Pancreas (tissue), 10 donors: ENCODE results near the gene PTGFRN. TPM values are rescaled to one million over a fixed set of nuclear protein-coding genes. Genes with fewer than 3 reads are reported as not detected.

ENCODE experiments used
- ATAC-seq, 4 donors: fragments of 200-7000 bp; cut with Tn5 transposase; one replicate each; pipeline versions ENCODE4 v1.8.0 to v1.9.1; 2020; ENCODE audit warnings: mild to moderate bottlenecking in 4 of 4, moderate library complexity in 4 of 4
- DNase-seq, 6 donors: peaks; one replicate each; pipeline ENCODE4 v3.0.0-alpha.2; 2020
- FAIRE-seq: peaks from 2 replicates; lab custom pipeline; 2012; peaks lifted over from hg19 to GRCh38; lab: Jason Lieb, UNC
- H3K27ac ChIP-seq, 4 donors: fragments of 200-600 bp; sonication (generic); 1 replicate in 3 of 4; 2 replicates in 1 of 4; pipeline versions ENCODE4 v1.5.0 to v1.8.0; 2020
- H3K27me3 ChIP-seq, 4 donors: fragments of 200-600 bp; one replicate each; pipeline ENCODE4 v1.8.0; 2021
- H3K36me3 ChIP-seq, 3 donors: fragments of 200-600 bp; sonication (generic) in 1 of 3; one replicate each; pipeline versions ENCODE4 v1.5.0 to v1.8.0; 2020 to 2021
- H3K4me1 ChIP-seq, 3 donors: fragments of 200-600 bp; one replicate each; pipeline ENCODE4 v1.8.0; 2021
- H3K4me3 ChIP-seq, 4 donors: fragments of 200-600 bp; sonication (generic) in 2 of 4; one replicate each; pipeline versions ENCODE4 v1.5.0 to v1.8.0; 2020 to 2021
- H3K9me3 ChIP-seq, 4 donors: fragments of 200-600 bp; one replicate each; pipeline ENCODE4 v1.8.0; 2021
- WGBS, 2 donors: extraction: QIAGEN DNeasy Blood & Tissue Kit; methylation state at CpG; one replicate each; pipeline ENCODE4 v1.1.7; 2013; 5-methylcytosine and 5-hydroxymethylcytosine counted together
- intact Hi-C, 3 donors: fragments of 100-400 bp; cut with DNase I; formaldehyde crosslinking; loops; one replicate each; pipeline versions ENCODE4 v1.11.1 to v1.14.2; 2022
- polyA plus RNA-seq, 2 donors: library from polyadenylated mRNA; stranded (reverse); fragments of 200-250 nt; gene quantifications; one replicate each; pipeline ENCODE4 v1.2.3, GENCODE V29; 2013
- total RNA-seq, 6 donors: library from RNA; stranded (reverse); fragmentation: NEBNext Ultra II Directional in 4 of 6; extraction: Animal tissue kit (Norgen Biotek cat#: 25700) in 4 of 6; gene quantifications; one replicate each; pipeline versions ENCODE4 v1.2.1 to v1.2.4, GENCODE V29; 2021 to 2023
- TF ChIP-seq, protein P1 (sequence below), 4 donors: fragments of 200-600 bp; sonication (generic) in 3 of 4; IDR thresholded peaks; one replicate each; pipeline versions ENCODE4 v1.5.0 to v1.8.0; 2021; ENCODE audit warnings: antibody characterized with exemption in 4 of 4
- donor health status: healthy with polysubstance abuse.
- donor health status: DM: no; HTN: no; CAD: no; lungs with moderate emphysema.
- donor health status: DM: no; HTN: no; CAD: no.
- donor health status: control.
- donor health status: control.
- donor health status: Bipolar disorder and iron deficiency.
- donor health status: DM: yes; HTN: yes; CAD: no.
- donor health status: DM: no; HTN: no; CAD: no.
- donor health status: DM: no; HTN: no; CAD: no.
- donor health status: DM: yes; HTN: yes; CAD: no.

PTGFRN gene
- total and polyA plus RNA-seq, 8 donors: 9.9 to 62.0 (median 21.3) TPM

DNA sequence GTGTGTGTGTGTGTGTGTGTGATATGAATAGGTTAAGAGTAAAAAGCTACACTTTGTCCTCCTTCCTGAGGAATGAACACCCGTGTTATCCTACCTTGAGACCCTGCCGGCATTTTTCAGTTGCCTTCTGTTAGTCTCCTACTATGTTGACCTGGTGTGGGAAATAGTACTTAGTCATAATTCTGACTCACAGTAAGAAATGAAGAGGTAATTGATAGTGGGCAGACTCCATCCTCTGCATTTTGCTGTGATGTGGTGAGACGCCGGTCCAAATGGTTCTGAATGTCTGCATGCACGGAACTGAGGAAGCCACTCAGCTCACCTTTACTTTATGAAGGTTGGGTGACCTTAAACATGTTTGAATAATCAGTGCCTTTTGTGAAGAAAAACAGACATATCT lies 104.5 kb downstream of the PTGFRN start:
- ATAC-seq (no peak), FAIRE-seq (no peak), DNase-seq (no peak)
- Histone ChIP-seq H3K27me3 (no peaks in the 10 kb centered on the region), H3K4me3 (no peak overlapping the region), H3K4me1 (no peaks in the 10 kb centered on the region), H3K27ac (no peak overlapping the region), H3K9me3 (no peaks in the 10 kb centered on the region), H3K36me3 (no peaks in the 10 kb centered on the region)
- TF ChIP-seq, protein P1, sequence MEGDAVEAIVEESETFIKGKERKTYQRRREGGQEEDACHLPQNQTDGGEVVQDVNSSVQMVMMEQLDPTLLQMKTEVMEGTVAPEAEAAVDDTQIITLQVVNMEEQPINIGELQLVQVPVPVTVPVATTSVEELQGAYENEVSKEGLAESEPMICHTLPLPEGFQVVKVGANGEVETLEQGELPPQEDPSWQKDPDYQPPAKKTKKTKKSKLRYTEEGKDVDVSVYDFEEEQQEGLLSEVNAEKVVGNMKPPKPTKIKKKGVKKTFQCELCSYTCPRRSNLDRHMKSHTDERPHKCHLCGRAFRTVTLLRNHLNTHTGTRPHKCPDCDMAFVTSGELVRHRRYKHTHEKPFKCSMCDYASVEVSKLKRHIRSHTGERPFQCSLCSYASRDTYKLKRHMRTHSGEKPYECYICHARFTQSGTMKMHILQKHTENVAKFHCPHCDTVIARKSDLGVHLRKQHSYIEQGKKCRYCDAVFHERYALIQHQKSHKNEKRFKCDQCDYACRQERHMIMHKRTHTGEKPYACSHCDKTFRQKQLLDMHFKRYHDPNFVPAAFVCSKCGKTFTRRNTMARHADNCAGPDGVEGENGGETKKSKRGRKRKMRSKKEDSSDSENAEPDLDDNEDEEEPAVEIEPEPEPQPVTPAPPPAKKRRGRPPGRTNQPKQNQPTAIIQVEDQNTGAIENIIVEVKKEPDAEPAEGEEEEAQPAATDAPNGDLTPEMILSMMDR (IDR thresholded peaks at IDR 0.05): no peak
- 89% methylated on average over 5 of the region's 5 CpGs for WGBS, 2 donors
- intact Hi-C loops: no loop called here

DNA sequence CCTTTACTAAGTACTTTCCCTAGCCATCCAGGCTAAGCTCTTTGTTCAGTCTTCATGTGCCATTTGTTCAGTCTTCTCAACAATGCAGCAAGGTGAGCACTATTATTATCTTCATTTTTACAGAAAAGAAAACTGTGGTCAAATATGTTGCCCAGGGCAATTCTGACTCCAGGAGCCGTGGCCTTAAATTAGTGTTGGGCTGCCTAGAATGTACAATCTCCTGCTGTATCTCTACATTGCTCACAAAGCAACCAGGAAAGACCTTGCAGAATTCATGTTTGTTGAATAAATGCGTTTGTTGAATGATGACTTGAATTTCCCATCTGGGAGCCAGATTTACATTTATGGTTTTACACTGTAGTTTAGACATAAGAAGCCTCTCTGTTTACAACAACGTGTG lies 106.0 kb downstream of the PTGFRN start:
- no peak for FAIRE-seq
- TF ChIP-seq, protein P1 (IDR thresholded peaks at IDR 0.05): no peak
- Histone ChIP-seq H3K4me1 (no peaks in the 10 kb centered on the region), H3K9me3 (no peaks in the 10 kb centered on the region), H3K4me3 (no peak overlapping the region), H3K27me3 (no peaks in the 10 kb centered on the region), H3K36me3 (no peaks in the 10 kb centered on the region), H3K27ac (no peak overlapping the region)
- DNase-seq: no peak
- 79 to 82% methylated on average over 3 of the region's 3 CpGs for WGBS, 2 donors
- intact Hi-C loops: no loop called here
- ATAC-seq: no peak

DNA sequence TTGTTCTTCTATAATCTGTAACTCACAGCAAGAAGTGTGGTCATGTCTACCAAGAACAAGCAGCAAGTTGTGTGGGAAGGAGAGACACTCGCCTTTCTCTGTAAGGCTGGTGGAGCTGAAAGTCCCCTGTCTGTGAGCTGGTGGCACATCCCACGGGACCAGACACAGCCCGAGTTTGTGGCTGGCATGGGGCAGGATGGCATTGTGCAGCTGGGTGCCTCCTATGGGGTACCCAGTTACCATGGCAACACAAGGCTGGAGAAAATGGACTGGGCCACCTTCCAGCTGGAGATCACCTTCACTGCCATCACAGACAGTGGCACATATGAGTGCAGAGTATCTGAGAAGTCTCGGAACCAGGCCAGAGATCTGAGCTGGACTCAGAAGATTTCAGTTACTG lies 107.3 kb downstream of the PTGFRN start:
- DNase-seq: no peak
- H3K4me3 ChIP-seq: no peak overlapping the region
- no peak overlapping the region for H3K27ac ChIP-seq
- ATAC-seq: no peak
- H3K9me3 ChIP-seq: no peaks in the 10 kb centered on the region
- no peak for FAIRE-seq
- no peaks in the 10 kb centered on the region for H3K4me1 ChIP-seq
- no peaks in the 10 kb centered on the region for H3K36me3 ChIP-seq
- TF ChIP-seq, protein P1 (IDR thresholded peaks at IDR 0.05): no peak
- intact Hi-C loops: no loop called here
- 89 to 92% methylated on average over 4 of the region's 4 CpGs for WGBS, 2 donors
- H3K27me3 ChIP-seq: no peaks in the 10 kb centered on the region

DNA sequence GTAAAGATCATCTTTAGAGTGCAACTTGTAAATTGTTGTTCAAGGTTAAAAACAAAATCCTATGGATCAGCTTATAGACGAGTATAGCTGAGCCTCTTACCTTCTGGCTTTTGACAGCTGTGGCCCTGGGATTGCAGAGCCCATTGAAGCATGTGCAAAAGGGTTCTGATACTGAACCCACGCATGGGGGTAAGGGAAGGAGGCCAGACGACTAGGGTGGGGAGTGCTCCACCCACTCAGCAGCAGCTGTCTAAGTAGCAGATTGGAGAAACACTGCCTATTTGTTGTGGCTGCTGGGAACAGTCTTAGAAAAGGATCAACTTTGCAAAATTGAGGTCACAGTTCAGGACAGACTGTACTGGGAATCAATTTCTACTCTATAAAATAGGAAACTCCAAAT lies 107.9 kb downstream of the PTGFRN start:
- FAIRE-seq: no peak

DNA sequence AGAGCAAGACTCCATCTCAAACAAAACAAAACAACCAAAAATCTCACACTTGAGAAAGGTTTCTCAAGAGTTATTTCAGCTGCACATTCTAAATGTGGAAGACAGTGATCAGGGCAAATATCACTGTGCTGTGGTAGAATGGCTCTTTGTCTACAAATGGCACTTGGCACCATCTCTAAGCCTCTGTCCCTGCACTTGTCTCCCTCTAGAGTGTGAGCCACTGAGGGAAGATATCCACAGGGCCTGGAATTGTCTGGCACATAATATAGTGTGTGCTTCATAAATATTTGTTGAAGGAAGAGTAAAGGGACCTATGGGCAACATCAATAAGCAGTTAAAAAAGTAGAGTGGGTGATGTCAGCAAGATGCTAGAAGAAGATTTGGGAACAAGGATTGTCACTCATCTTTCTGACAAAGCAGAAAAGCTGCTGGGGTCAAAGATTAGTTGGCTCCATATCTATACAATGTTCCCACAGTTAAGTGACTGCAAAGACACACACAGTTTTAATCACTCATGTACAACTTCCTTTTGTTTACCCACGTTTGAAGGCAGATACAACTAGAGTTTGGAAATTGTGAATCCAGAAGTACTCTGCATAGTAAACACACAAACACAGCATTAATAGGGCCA lies 110.9 kb downstream of the PTGFRN start:
- Histone ChIP-seq H3K27me3 (no peaks in the 10 kb centered on the region), H3K9me3 (no peaks in the 10 kb centered on the region), H3K27ac (no peak overlapping the region), H3K4me1 (no peaks in the 10 kb centered on the region), H3K4me3 (no peak overlapping the region), H3K36me3 (no peaks in the 10 kb centered on the region)
- FAIRE-seq (no peak), DNase-seq (no peak), ATAC-seq (no peak)
- intact Hi-C loops: no loop called here
- TF ChIP-seq, protein P1 (IDR thresholded peaks at IDR 0.05): no peak
- WGBS, 2 donors: 38 to 40% methylated on average over 1 of the region's 1 CpG

More for the DNA sequence above, 107.9 kb downstream of the PTGFRN start:
- 53 to 67% methylated on average over 3 of the region's 3 CpGs for WGBS, 2 donors
- Histone ChIP-seq H3K36me3 (no peaks in the 10 kb centered on the region), H3K4me3 (no peak overlapping the region), H3K9me3 (no peaks in the 10 kb centered on the region), H3K27ac (no peak overlapping the region), H3K27me3 (no peaks in the 10 kb centered on the region), H3K4me1 (no peaks in the 10 kb centered on the region)
- TF ChIP-seq, protein P1 (IDR thresholded peaks at IDR 0.05): no peak
- no peak for DNase-seq
- ATAC-seq: no peak
- intact Hi-C loops: no loop called here
